Osteoblast (primary cell): ENCODE data around the gene RAD50. TPM values are rescaled to one million over a fixed set of nuclear protein-coding genes. Genes with fewer than 3 reads are reported as not detected.

Experiments used
- DNase-seq: peaks from one replicate; pipeline ENCODE4 v3.0.0; 2011; ENCODE audit warnings: low spot score, mixed read lengths; ENCODE audit not compliant: insufficient read length; ENCODE audit errors: missing footprints
- H2AFZ ChIP-seq: 2 replicates; pipeline ENCODE4 v1.6.0; 2011; ENCODE audit warnings: mild to moderate bottlenecking, low read length
- H3K27ac ChIP-seq: 2 replicates; pipeline ENCODE4 v1.5.1; 2011; ENCODE audit warnings: mild to moderate bottlenecking, low read depth, low read length, moderate library complexity
- H3K27me3 ChIP-seq: 2 replicates; pipeline ENCODE4 v1.6.0; 2012; ENCODE audit warnings: mild to moderate bottlenecking, control low read depth, inconsistent platforms, low read length, moderate library complexity; ENCODE audit not compliant: insufficient read depth
- H3K36me3 ChIP-seq: 2 replicates; pipeline ENCODE4 v1.5.1; 2011; ENCODE audit warnings: mild to moderate bottlenecking, low read length, control low read depth, moderate library complexity; ENCODE audit not compliant: insufficient read depth
- H3K4me1 ChIP-seq: 2 replicates; pipeline ENCODE4 v1.5.1; 2011; ENCODE audit warnings: mild to moderate bottlenecking, low read length, control low read depth, moderate library complexity; ENCODE audit not compliant: insufficient read depth
- H3K4me2 ChIP-seq: 2 replicates; pipeline ENCODE4 v1.6.0; 2011; ENCODE audit warnings: mild to moderate bottlenecking, low read length; ENCODE audit not compliant: insufficient read depth
- H3K4me3 ChIP-seq: fragments of 200-600 bp; sonication (generic); 3 replicates; pipeline ENCODE4 v1.5.1; 2012; ENCODE audit warnings: mild to moderate bottlenecking, low read length, inconsistent platforms; ENCODE audit not compliant: insufficient read depth
- H3K79me2 ChIP-seq: 2 replicates; pipeline ENCODE4 v1.6.0; 2012; ENCODE audit warnings: mild to moderate bottlenecking, low read length, control low read depth, inconsistent platforms; ENCODE audit not compliant: insufficient read depth
- H3K9me3 ChIP-seq: 2 replicates; pipeline ENCODE4 v1.5.1; 2011; ENCODE audit warnings: low read depth, low read length, control low read depth
- H4K20me1 ChIP-seq: 2 replicates; pipeline ENCODE4 v1.6.0; 2012; ENCODE audit warnings: mild to moderate bottlenecking, low read length, control low read depth; ENCODE audit not compliant: insufficient read depth
- CTCF ChIP-seq: IDR thresholded peaks from 2 replicates; pipeline ENCODE4 v1.5.1; 2011; ENCODE audit warnings: mild to moderate bottlenecking, low read depth, low read length, moderate library complexity; ENCODE audit errors: extremely low read depth
- total RNA-seq: library from RNA; depleted of rRNA; stranded (reverse); fragments of >200 nt; gene quantifications from 2 replicates; pipeline ENCODE4 v1.2.3, GENCODE V29; 2012

The RAD50 gene
- total RNA-seq, 1 donor: 39.4 TPM

- H3K4me2 ChIP-seq: no peak overlapping the region
- DNase-seq: no peak
- H4K20me1 ChIP-seq: no peaks in the 10 kb centered on the region
- H3K4me3 ChIP-seq: no peak overlapping the region
- H3K27me3 ChIP-seq: no peaks in the 10 kb centered on the region
- no peaks in the 10 kb centered on the region for H3K79me2 ChIP-seq
- H3K4me1 ChIP-seq: peaks cover 25% of the 10 kb centered on the region
- TF ChIP-seq CTCF: no peak
- no peaks in the 10 kb centered on the region for H3K9me3 ChIP-seq
- no peaks in the 10 kb centered on the region for H3K36me3 ChIP-seq
- H3K27ac ChIP-seq: no peak overlapping the region
- H2AFZ ChIP-seq: no peak overlapping the region
These were observed 124.2 kb downstream of the RAD50 start for GRCh38 chr5:132680780-132681475.

GRCh38 chr5:132681476-132681831 is 124.7 kb downstream of the RAD50 start:
- no peak overlapping the region for H3K4me2 ChIP-seq
- no peak overlapping the region for H3K27ac ChIP-seq
- no peaks in the 10 kb centered on the region for H3K27me3 ChIP-seq
- H3K79me2 ChIP-seq: no peaks in the 10 kb centered on the region
- H4K20me1 ChIP-seq: no peaks in the 10 kb centered on the region
- peaks cover 25% of the 10 kb centered on the region for H3K4me1 ChIP-seq
- H2AFZ ChIP-seq: no peak overlapping the region
- H3K36me3 ChIP-seq: no peaks in the 10 kb centered on the region
- no peak overlapping the region for H3K4me3 ChIP-seq
- no peaks in the 10 kb centered on the region for H3K9me3 ChIP-seq
- no peak for TF ChIP-seq CTCF
- no peak for DNase-seq

- Histone ChIP-seq H4K20me1 (no peaks in the 10 kb centered on the region), H3K27me3 (no peaks in the 10 kb centered on the region), H3K4me1 (peaks cover 20% of the 10 kb centered on the region), H3K79me2 (no peaks in the 10 kb centered on the region), H3K9me3 (no peaks in the 10 kb centered on the region), H3K4me3 (no peak overlapping the region), H3K27ac (no peak overlapping the region), H3K4me2 (no peak overlapping the region), H3K36me3 (no peaks in the 10 kb centered on the region), H2AFZ (no peak overlapping the region)
- DNase-seq: no peak
- TF ChIP-seq CTCF: no peak
These were observed 125.2 kb downstream of the RAD50 start for GRCh38 chr5:132681983-132682382.

- H3K4me2 ChIP-seq: no peak overlapping the region
- no peaks in the 10 kb centered on the region for H4K20me1 ChIP-seq
- DNase-seq: no peak
- H3K27ac ChIP-seq: no peak overlapping the region
- no peak for TF ChIP-seq CTCF
- peaks cover 11% of the 10 kb centered on the region for H3K4me1 ChIP-seq
- H3K4me3 ChIP-seq: no peak overlapping the region
- no peaks in the 10 kb centered on the region for H3K36me3 ChIP-seq
- H3K79me2 ChIP-seq: no peaks in the 10 kb centered on the region
- H3K27me3 ChIP-seq: no peaks in the 10 kb centered on the region
- no peaks in the 10 kb centered on the region for H3K9me3 ChIP-seq
- no peak overlapping the region for H2AFZ ChIP-seq
These were observed 127.7 kb downstream of the RAD50 start for GRCh38 chr5:132684491-132684890.
